ENCODE results near the gene GBX1.

DNA sequence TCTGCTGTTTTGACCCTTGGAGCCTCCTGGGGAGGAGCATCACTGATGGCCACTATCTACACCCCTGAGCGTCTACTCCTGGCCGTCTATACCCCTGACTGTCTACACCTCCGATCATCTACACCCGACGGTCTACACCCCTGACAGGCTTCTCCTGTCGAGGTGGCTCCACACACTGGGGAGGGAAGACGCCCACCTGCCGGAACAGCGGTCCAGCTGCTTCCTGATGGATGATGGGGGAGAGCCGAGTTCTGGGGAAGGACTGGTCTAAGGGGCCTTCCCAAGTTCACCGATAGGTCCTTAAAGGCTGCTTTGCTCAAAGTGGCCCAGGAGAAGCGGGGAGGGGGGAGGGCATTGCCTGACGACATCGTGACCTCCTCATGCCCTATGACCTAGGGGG, 39.4 kb downstream of the GBX1 start:
- TF ChIP-seq, protein P1, sequence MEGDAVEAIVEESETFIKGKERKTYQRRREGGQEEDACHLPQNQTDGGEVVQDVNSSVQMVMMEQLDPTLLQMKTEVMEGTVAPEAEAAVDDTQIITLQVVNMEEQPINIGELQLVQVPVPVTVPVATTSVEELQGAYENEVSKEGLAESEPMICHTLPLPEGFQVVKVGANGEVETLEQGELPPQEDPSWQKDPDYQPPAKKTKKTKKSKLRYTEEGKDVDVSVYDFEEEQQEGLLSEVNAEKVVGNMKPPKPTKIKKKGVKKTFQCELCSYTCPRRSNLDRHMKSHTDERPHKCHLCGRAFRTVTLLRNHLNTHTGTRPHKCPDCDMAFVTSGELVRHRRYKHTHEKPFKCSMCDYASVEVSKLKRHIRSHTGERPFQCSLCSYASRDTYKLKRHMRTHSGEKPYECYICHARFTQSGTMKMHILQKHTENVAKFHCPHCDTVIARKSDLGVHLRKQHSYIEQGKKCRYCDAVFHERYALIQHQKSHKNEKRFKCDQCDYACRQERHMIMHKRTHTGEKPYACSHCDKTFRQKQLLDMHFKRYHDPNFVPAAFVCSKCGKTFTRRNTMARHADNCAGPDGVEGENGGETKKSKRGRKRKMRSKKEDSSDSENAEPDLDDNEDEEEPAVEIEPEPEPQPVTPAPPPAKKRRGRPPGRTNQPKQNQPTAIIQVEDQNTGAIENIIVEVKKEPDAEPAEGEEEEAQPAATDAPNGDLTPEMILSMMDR (optimal IDR thresholded peaks at IDR 0.05 in 1 of 3, IDR thresholded peaks at IDR 0.05 in 1 of 3, conservative IDR thresholded peaks at IDR 0.05 in 1 of 3; ENCODE audit: extremely low read depth in 1 of 3, insufficient read depth in 2 of 3, low read length in 3 of 3): no peak
- TF ChIP-seq EZH2 (IDR thresholded peaks at IDR 0.05; ENCODE audit: low read length): no peak
